Fibroblast of gingiva (primary cell): ENCODE results near the gene NBPF1.
"Not testable (repeated sequence)": the region's sequence is repeated elsewhere in the genome, so short reads cannot be mapped to it uniquely, and the experiment has no call there.

ENCODE experiments used
- DNase-seq: peaks from one replicate; pipeline ENCODE4 v3.0.0-alpha.2; 2011; ENCODE audit warnings: low read depth

NBPF1 gene

GRCh38 chr1:16613185-16614147, at the start of gene NBPF1:
TSS of gene NBPF1 (minus strand) at chr1:16613564.
- DNase-seq = peak; percentile 95

GRCh38 chr1:16658234-16658633, 44.9 kb upstream of the NBPF1 start:
- DNase-seq = not testable (repeated sequence)

- not testable (repeated sequence) for DNase-seq
Measured at GRCh38 chr1:16656981-16657683, 43.8 kb upstream of the NBPF1 start.

DNA sequence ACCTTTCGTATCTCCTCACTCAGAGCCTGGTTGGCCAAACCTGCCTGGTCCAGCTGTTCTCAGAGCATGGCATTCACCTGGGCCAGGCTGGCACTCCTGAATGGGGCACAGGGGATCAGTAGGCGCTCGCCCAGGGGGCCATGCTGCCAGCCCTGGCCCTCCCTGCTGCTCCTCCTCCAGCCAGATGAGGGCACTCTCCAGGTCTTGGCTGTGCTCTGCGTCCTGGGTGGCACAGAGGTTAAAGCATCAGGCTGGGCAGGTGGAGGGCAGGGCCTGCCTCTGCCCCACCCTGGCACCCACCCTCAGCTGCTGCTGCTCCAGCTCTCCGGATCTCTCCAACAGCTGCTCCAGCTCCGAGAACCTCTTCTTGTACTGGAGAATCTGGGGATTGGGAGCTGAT, 43.2 kb upstream of the NBPF1 start:
- not testable (repeated sequence) for DNase-seq

GRCh38 chr1:16651560-16651959, 38.2 kb upstream of the NBPF1 start:
- DNase-seq = not testable (repeated sequence)

DNA sequence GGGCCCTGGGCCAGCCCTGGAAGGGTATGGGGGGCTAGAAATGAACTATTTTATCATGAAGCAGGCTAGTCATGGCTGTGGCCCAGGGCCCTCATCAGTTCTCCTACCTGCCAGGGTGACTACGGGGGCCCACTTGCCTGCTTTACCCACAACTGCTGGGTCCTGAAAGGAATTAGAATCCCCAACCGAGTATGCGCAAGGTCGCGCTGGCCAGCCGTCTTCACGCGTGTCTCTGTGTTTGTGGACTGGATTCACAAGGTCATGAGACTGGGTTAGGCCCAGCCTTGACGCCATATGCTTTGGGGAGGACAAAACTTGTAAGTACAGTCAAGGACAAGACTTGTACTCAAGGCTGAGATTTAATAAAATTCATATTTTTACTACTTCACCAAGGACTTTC, 36.6 kb upstream of the NBPF1 start:
- DNase-seq = not testable (repeated sequence)

GRCh38 chr1:16649390-16649789, 36.0 kb upstream of the NBPF1 start:
- DNase-seq = not testable (repeated sequence)

GRCh38 chr1:16648756-16649155, 35.4 kb upstream of the NBPF1 start:
- not testable (repeated sequence) for DNase-seq

DNA sequence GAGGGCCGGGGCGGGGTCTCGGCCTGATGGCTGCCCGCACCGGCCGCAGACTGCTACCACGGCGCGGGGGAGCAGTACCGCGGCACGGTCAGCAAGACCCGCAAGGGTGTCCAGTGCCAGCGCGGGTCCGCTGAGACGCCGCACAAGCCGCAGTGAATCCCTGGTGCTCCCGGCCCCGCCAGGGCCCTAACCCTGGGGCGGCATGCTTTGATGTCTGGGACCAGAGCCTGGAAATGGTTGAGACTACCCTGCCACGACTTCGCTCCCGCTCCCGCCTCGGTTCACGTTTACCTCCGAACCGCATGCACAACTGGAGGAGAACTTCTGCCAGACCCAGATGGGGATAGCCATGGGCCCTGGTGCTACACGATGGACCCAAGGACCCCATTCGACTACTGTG, 34.9 kb upstream of the NBPF1 start:
- not testable (repeated sequence) for DNase-seq

GRCh38 chr1:16647179-16648176, 34.1 kb upstream of the NBPF1 start:
- not testable (repeated sequence) for DNase-seq

DNA sequence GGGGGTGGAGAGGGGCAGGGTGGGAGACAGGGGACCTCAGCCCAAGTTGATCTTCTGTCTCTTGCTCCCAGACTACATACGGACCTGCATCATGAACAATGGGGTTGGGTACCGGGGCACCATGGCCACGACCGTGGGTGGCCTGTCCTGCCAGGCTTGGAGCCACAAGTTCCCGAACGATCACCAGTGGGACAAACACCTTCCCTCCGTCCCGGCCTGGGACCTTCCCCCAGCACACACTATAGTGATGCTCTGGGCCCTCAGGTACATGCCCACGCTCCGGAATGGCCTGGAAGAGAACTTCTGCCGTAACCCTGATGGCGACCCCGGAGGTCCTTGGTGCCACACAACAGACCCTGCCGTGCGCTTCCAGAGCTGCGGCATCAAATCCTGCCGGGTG, 33.4 kb upstream of the NBPF1 start:
- not testable (repeated sequence) for DNase-seq

- not testable (repeated sequence) for DNase-seq
Measured at GRCh38 chr1:16646061-16646664, 32.8 kb upstream of the NBPF1 start.

- DNase-seq = not testable (repeated sequence)
Measured at GRCh38 chr1:16645271-16646060, 32.1 kb upstream of the NBPF1 start.

DNA sequence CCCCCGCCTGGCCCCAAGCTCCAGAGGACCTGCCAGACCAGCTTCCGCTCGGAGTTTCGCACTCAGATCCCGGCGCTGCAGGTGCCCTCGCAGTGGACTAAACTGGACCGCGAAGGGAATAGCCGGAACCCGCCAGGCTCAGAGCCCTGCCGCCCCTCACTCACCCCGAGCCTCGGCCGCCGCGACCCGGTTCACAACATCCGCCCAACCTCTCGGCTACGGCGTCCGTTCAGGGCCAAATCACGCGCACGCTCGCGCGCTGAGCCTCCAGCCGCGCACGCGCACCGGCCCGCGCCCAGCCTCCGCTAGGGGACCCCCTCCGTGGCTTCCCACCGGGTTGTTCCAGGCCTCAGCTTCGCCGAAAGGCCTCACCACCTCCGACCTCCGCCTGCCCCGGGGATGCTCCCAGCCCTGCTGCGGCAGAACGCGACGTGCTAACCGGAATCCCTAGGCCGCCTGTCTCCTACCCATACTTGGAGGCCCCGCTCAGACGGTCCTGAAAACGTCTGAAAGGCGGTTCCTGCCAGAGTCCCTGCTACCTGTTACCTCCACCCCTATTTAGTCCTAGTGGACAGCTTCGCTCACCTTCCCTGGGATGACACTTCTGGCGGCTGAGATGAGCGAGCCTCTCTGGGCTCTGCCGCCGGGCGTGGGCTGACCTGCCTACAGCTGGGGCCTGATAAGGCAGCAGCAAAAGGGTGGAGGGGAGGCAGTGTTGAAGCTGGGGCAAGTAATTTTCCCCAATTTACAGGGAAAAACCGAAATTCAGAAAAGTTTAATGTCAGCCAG, 31.3 kb upstream of the NBPF1 start:
- DNase-seq = peak; percentile 98

DNA sequence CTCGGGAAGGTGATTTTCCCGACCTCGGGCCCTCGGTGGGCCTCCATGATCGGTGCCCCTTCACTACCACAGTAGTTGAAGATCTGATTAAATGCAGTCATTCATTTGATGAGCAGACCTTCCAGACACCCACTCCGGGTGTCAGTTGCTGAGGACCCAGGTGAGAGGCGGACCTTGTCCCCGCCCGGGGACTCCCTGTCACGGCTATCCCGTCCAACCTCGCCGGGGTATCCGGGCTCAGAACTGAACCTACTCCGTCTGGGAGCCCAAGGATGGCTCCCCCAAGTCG, 30.8 kb upstream of the NBPF1 start:
- DNase-seq = no peak

GRCh38 chr1:16643476-16644192, 30.3 kb upstream of the NBPF1 start:
- not testable (repeated sequence) for DNase-seq

DNA sequence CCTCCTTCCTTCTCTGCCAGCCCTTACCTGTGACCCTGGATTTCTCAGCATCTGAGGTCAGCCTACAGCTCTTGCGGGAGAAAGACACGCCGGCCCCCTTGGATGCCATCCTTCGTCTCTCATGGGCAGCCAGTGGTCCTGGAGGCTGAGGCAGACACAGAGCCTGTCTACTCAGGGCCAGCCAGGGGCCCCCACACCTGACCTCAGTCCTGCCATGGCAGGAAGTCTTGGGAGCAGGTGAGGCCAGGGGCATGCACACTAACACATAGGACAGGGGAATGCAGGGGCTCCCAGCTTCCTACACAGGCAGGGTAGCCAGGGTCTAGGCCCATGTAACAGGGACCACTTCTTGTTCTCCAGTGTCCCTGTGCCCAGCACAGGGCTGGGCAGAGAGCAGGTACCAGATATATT, 29.6 kb upstream of the NBPF1 start:
- not testable (repeated sequence) for DNase-seq

GRCh38 chr1:16642025-16642966, 28.9 kb upstream of the NBPF1 start:
- not testable (repeated sequence) for DNase-seq
